HG02970 (cell line): Measurements from ENCODE around the gene PRSS16.
"Not testable (repeated sequence)": the region's sequence is repeated elsewhere in the genome, so short reads cannot be mapped to it uniquely, and the experiment has no call there.

Experiments
- ATAC-seq: cut with Tn5 transposase; IDR thresholded peaks from one replicate; pipeline ENCODE4 v1.9.1; 2021; ENCODE audit warnings: mild to moderate bottlenecking, moderate library complexity, moderate number of reproducible peaks; ENCODE audit not compliant: unreplicated experiment, low FRiP score

PRSS16 gene, protein sequence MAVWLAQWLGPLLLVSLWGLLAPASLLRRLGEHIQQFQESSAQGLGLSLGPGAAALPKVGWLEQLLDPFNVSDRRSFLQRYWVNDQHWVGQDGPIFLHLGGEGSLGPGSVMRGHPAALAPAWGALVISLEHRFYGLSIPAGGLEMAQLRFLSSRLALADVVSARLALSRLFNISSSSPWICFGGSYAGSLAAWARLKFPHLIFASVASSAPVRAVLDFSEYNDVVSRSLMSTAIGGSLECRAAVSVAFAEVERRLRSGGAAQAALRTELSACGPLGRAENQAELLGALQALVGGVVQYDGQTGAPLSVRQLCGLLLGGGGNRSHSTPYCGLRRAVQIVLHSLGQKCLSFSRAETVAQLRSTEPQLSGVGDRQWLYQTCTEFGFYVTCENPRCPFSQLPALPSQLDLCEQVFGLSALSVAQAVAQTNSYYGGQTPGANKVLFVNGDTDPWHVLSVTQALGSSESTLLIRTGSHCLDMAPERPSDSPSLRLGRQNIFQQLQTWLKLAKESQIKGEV

DNA sequence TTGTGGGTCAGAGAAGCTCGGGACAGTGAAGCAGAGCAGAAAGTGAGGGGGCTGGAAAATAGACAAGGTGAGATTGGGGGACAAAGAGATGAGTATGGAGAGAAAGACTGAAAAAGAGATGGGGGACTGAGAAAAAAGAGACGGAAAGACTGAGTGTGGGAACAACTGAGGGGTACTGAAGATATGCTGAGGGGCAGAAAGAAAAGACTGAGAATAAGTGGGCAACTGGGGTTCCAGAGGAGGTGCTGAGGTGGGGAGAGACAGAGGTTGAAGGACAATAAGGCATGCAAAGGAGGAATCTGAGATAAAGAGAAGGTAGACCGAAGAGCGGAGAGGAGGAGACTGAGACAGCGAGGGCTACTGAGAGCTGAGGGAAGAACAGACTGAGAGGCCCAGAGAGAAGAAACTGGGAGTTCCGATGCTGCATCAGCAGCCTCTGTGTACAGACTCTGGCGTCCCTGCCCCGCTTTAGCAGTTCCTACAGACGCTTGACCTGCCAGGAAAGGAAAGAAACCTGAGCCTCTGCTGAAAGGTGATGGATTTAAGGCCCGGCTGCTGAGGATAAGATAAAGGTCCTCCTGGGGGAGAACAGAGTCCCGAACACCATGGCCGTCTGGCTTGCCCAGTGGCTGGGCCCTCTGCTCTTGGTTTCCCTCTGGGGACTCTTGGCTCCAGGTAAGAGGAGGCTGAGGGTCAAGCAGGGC, at the start of gene PRSS16:
Gene PRSS16 (plus strand): TSS at position 569 of the 704 bp plus-strand sequence. CDS start 37 bp downstream, at position 606.
- ATAC-seq: no peak

- no peak for ATAC-seq
These were observed 41.9 kb upstream of the PRSS16 start for GRCh38 chr6:27205375-27206278.

DNA sequence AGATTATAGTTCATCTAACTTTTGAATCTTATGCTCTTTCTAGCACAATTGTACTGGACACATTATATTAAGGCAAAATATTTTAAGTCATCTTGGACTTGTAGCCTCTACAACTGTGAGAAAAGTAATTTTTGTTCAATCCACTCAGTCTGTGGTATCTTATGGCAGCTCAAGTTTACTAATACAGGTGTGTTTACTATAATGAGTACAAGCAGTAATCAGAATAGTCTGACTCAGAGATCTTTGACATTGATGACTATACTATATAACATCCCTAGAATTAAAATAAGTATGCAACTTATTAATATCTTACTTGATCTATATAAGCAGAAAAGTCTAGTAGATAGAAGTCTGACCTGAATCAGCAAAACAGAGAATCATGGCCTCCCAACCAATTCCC, 40.7 kb upstream of the PRSS16 start:
- ATAC-seq: no peak

DNA sequence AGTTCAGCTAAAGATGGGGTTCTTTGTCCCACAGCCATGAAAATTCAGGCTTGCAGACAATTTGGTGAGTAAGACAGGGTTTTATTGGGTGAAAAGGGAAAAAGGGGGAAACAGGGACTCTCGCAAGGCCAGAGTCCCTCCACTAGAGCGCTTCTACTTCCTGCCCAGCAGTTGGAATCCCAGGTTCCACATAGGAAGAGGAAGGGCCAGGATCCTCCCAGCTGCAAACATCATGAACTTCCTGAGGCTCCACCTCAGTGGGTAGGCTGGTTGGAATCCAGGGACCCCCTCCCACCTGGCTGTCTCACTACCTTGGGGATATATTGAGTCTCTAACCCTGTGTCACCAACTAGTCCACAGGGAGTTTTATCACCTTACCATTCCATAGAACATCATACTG, 39.5 kb upstream of the PRSS16 start:
- no peak for ATAC-seq

GRCh38 chr6:27209196-27209595, 38.3 kb upstream of the PRSS16 start:
- ATAC-seq: no peak

DNA sequence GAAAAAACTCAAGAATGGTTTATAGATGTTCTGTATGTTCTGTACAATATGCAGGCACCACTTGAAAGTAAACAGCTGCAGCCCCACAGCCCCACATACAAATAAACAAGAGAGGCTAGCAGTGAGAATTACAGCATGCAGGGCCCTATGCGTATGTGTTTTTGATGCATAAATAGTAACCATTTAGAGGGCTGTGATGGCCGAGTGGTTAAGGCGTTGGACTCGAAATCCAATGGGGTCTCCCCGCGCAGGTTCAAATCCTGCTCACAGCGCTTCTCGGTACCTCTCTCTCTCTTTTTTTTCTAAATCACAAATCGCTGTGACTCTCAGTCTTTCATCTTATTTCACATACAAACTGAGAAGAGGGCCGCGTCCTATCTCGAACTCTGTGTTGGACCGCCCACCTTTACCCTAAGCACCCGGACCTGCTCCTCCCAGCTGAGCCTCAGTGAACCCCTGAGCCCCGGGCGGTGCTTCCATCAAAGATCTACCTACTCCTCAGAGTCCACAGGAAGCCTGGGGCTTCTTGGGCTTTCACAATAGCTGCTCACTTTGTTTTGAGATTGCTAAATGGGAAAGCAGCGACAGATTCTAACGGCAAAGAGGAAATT, 37.7 kb upstream of the PRSS16 start:
- no peak for ATAC-seq

DNA sequence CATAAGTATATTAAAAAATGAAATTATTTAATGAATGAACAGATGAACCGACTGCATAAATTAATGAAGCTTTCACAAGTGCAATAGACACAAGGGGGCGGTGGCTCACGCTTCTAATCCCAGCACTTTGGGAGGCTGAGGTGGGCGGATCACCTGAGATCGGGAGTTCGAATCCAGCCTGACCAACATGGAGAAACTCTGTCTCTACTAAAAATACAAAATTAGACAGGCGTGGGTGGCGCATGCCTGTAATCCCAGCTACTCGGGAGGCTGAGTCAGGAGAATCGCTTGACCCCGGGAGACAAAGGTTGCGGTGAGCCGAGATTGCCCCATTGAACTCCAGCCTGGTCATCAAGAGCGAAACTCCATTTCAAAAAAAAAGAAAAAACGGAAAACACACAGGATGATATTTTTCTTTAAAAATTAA, 34.4 kb upstream of the PRSS16 start:
- not testable (repeated sequence) for ATAC-seq

DNA sequence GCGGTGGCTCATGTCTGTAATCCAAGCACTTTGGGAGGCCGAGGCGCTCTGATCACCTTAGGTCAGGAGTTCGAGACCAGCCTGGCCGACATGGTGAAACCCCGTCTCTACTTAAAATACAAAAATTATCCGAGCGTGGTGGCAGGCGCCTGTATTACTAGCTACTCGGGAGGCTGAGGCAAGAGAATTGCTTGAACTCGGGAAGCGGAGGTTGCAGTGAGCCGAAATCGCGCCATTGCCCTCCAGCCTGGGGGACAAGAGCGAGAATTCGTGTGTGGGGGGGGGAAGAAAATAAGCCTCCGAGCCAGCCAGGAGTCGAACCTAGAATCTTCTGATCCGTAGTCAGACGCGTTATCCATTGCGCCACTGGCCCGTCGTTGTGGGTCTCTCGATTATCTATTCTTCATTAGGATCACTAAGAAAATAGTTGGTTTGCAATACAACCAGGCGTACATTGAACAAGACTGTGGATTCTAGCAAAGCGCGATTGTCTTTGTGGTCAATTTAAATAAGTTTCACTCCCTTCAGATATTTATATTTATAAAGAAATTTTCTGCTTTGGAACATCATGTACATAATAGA, 33.9 kb upstream of the PRSS16 start:
- ATAC-seq: no peak

- ATAC-seq: no peak
These were observed 33.3 kb upstream of the PRSS16 start for GRCh38 chr6:27214126-27214601.

DNA sequence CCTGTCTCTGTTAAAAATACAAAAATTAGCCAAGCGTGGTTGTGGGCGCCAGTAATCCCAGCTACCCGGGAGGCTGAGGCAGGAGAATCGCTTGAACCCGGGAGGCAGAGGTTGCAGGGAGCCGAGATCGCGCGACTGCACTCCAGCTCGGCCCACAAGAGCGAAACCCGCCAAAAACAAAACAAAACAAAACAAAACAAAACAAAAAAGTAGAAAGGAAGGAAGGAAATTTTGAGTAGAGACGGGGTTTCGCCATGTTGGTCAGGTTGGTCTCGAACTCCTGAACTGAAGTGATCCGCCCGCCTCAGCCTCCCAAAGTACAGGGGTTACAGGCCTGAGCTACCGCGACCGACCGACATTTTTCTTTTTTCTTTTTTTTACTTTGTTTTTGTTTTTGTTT, 30.6 kb upstream of the PRSS16 start:
- ATAC-seq: no peak

DNA sequence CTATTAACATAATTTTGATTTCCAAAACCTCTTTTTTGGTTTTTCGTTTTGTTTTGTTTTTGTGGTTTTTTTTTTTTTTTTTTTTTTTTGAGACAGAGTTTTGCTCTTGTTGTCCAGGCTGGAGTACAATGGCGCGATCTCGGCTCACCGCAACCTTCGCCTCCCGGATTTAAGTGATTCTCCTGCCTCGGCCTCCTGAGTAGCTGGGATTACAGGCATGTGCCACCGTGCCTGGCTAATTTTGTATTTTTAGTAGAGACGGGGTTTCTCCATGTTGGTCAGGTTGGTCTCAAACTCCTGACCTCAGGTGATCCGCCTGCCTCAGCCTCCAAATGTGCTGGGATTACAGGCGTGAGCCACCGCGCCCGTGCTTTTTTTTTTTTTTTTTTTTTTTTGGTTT, 24.5 kb upstream of the PRSS16 start:
- ATAC-seq: not testable (repeated sequence)

DNA sequence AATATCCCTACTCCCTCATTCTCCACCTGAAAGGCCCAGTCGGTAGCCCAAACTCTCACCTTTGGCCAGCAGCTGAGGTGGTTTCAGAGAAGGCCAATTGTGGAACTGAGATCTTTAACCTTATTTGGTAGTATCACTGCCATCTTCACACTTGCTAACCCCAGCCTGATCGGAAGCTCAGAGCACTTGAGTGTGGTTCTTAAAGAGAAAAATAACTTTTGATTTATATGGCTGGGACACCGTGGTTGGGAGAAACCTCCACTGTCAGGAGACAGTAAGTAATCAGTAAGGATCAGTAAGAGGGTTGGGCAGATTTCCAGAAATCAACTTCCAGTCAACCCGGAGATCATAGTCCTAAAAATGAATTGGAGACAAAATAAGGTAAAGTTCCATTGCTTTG, 22.8 kb upstream of the PRSS16 start:
- no peak for ATAC-seq

- ATAC-seq: no peak
These were observed 18.5 kb upstream of the PRSS16 start for GRCh38 chr6:27228963-27229477.

DNA sequence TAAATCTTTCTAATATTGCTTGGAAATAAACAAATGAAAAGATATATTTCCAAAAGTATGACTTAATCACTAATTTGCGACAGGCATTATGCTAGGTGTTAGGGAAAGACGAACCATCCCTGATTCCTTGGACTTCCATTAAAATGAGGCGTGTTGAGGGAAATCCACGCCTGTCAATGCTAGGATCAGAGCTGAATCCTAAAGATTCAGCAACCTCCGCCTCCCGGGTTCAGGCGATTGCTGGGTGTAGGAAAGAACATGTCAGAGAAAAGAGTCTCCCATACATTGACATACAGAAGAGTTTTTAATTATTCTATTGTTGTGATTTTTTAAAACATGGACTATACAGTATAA, 16.8 kb upstream of the PRSS16 start:
- ATAC-seq: no peak

DNA sequence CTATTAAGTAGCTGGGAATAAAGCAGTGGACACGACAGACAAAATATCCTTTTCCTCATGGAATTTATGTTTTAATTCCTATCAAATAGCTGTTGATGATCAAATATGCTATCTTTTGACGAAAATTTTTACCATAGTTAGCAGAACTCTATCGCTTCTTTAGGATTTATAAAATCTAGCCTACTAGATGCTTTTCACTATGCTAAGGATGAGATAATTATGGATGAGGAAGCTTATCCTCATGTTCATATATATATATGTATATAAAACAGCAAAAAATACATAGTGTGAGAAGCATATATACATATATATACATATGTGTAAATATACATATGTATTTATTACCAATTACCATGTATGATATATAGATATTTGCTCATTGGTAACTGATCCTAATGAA, 12.9 kb upstream of the PRSS16 start:
- ATAC-seq: no peak

DNA sequence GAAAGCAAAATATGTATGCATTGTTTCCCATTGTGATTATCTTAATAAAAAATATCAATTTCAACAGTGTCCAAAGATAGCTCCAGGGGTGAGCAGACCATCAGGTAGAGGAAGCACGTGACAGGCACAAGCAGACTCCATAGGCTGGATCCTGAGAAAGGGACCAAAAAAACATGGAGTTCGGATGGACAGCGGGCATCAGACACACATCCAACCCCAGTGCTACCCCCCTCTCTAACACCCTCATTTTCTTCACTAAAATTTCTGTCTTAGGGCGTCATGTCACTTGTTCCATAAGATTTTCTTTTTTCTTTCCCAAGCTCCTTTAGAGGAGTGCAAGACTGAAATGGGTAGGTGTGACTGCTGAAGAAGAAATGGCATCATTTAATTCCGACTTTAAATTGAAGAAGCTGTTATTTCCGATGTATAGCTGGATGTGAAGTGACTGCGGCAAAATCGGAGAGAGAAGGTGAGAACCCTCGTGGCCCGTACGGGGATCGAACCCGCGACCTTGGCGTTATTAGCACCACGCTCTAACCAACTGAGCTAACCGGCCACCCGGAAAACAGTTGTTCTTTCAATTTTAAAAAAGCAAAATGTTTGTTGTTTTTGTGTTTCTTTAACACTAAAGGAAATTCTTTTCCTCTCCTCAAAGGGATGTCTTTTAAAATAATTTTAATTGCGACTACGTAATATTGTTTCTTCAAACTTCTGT, 10.3 kb upstream of the PRSS16 start:
- no peak for ATAC-seq

- no peak for ATAC-seq
These were observed 9.2 kb upstream of the PRSS16 start for GRCh38 chr6:27238010-27238983.

DNA sequence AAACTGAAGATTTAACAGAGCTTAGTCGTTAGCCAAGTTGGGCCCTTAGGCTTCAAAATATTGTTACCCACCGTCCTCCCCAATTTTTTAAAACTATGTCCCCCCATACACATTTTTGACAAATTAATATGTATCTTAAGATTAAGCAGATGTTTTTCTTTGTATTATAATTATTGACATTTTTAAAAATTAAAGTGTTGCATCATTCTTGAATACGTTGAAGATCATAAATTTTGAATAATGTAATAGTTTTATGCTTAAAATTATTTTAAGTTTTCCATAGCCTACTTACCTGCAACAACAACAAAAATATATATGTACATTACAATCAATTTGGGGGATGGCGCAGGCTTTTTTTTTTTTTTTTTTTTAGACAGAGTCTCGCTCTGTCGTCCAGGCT, 8.2 kb upstream of the PRSS16 start:
- ATAC-seq: no peak
